Mesendoderm (in vitro differentiated cells): ENCODE data around the gene PALM.

Experiments used
- DNase-seq: peaks from one replicate; pipeline ENCODE4 v3.0.0; 2013
- H2AK5ac ChIP-seq: 2 replicates; pipeline ENCODE4 v1.6.1; 2013; ENCODE audit warnings: low read length, inconsistent platforms
- H2BK120ac ChIP-seq: 2 replicates; pipeline ENCODE4 v1.6.1; 2013; ENCODE audit warnings: low read depth, mild to moderate bottlenecking, low read length, moderate library complexity, mixed read lengths
- H2BK15ac ChIP-seq: replicated peaks from 2 replicates; pipeline ENCODE4 v1.6.1; 2013; ENCODE audit warnings: low read depth, mild to moderate bottlenecking, moderate library complexity
- H2BK5ac ChIP-seq: 2 replicates; pipeline ENCODE4 v1.6.1; 2013; ENCODE audit warnings: low read length, inconsistent platforms
- H3K18ac ChIP-seq: 2 replicates; pipeline ENCODE4 v1.6.1; 2013; ENCODE audit warnings: mild to moderate bottlenecking, low read length, mixed read lengths
- H3K23ac ChIP-seq: one replicate; pipeline ENCODE4 v1.6.1; 2013; ENCODE audit warnings: low read length
- H3K27ac ChIP-seq: 2 replicates; pipeline ENCODE4 v1.5.1; 2013; ENCODE audit warnings: low read depth, mild to moderate bottlenecking, inconsistent platforms, low read length, moderate library complexity
- H3K27me3 ChIP-seq: 2 replicates; pipeline ENCODE4 v1.6.1; 2013; ENCODE audit warnings: low read length, control low read depth, mild to moderate bottlenecking, inconsistent platforms; ENCODE audit not compliant: insufficient read depth, poor library complexity
- H3K36me3 ChIP-seq: 2 replicates; pipeline ENCODE4 v1.6.1; 2013; ENCODE audit warnings: low read length, inconsistent platforms; ENCODE audit not compliant: control insufficient read depth, insufficient read depth
- H3K4ac ChIP-seq: one replicate; pipeline ENCODE4 v1.6.1; 2013; ENCODE audit warnings: low read depth, mild to moderate bottlenecking, low read length, moderate library complexity
- H3K4me1 ChIP-seq: 2 replicates; pipeline ENCODE4 v1.6.1; 2013; ENCODE audit warnings: low read depth, low read length, inconsistent platforms; ENCODE audit not compliant: control insufficient read depth
- H3K4me2 ChIP-seq: 2 replicates; pipeline ENCODE4 v1.6.1; 2013; ENCODE audit warnings: low read length
- H3K4me3 ChIP-seq: 2 replicates; pipeline ENCODE4 v1.5.1; 2013; ENCODE audit warnings: mild to moderate bottlenecking, low read length
- H3K56ac ChIP-seq: one replicate; pipeline ENCODE4 v1.6.1; 2013; ENCODE audit warnings: low read length
- H3K79me1 ChIP-seq: 2 replicates; pipeline ENCODE4 v1.6.1; 2013; ENCODE audit warnings: low read length, inconsistent platforms
- H3K79me2 ChIP-seq: 2 replicates; pipeline ENCODE4 v1.6.1; 2013; ENCODE audit warnings: mild to moderate bottlenecking, low read length; ENCODE audit not compliant: control insufficient read depth, insufficient read depth
- H3K9ac ChIP-seq: 2 replicates; pipeline ENCODE4 v1.6.1; 2013; ENCODE audit warnings: low read length, inconsistent platforms
- H4K5ac ChIP-seq: one replicate; pipeline ENCODE4 v1.6.1; 2013; ENCODE audit warnings: low read length
- H4K8ac ChIP-seq: one replicate; pipeline ENCODE4 v1.6.1; 2013; ENCODE audit warnings: low read depth, mild to moderate bottlenecking, control low read depth, low read length, moderate library complexity
- WGBS: extraction: QIAGEN DNeasy Blood & Tissue Kit; methylation state at CpG from one replicate; pipeline ENCODE4 v1.1.7; 2013; ENCODE audit warnings: low lambda C conversion rate, missing lambda C conversion rate; ENCODE audit not compliant: insufficient coverage; ENCODE audit errors: extremely low coverage; 5-methylcytosine and 5-hydroxymethylcytosine counted together

PALM gene

GRCh38 chr19:677601-678436 lies 30.9 kb upstream of the PALM start:
- no peak overlapping the region for H3K27ac ChIP-seq
- WGBS = no CpG with 5 or more reads among the region's 22 CpGs
- H3K23ac ChIP-seq = no peak overlapping the region
- no peak overlapping the region for H2BK5ac ChIP-seq
- no peak overlapping the region for H3K18ac ChIP-seq
- no peak overlapping the region for H3K56ac ChIP-seq
- H3K4me1 ChIP-seq = no peaks in the 10 kb centered on the region
- no peak overlapping the region for H3K4ac ChIP-seq
- H3K4me2 ChIP-seq = no peak overlapping the region
- H2BK15ac ChIP-seq = no peak overlapping the region
- H3K79me1 ChIP-seq = no peaks in the 10 kb centered on the region
- no peaks in the 10 kb centered on the region for H3K79me2 ChIP-seq
- no peak overlapping the region for H2AK5ac ChIP-seq
- H2BK120ac ChIP-seq = no peak overlapping the region
- no peak overlapping the region for H3K4me3 ChIP-seq
- H4K5ac ChIP-seq = no peak overlapping the region
- H4K8ac ChIP-seq = no peak overlapping the region
- H3K27me3 ChIP-seq = peaks cover 4% of the 10 kb centered on the region
- no peak overlapping the region for H3K9ac ChIP-seq
- H3K36me3 ChIP-seq = no peaks in the 10 kb centered on the region
- no peak for DNase-seq

- Histone ChIP-seq H3K56ac (peak overlapping the region; percentile 96), H3K18ac (no peak overlapping the region), H3K4ac (no peak overlapping the region), H3K79me2 (no peaks in the 10 kb centered on the region), H2BK120ac (no peak overlapping the region), H4K8ac (no peak overlapping the region), H2BK5ac (no peak overlapping the region), H3K4me1 (no peaks in the 10 kb centered on the region), H3K79me1 (no peaks in the 10 kb centered on the region), H3K27ac (no peak overlapping the region), H2BK15ac (no peak overlapping the region), H3K4me2 (no peak overlapping the region), H3K27me3 (peaks cover 4% of the 10 kb centered on the region), H3K23ac (no peak overlapping the region), H4K5ac (no peak overlapping the region), H3K4me3 (no peak overlapping the region), H3K9ac (peak overlapping the region; percentile 87), H3K36me3 (no peaks in the 10 kb centered on the region), H2AK5ac (no peak overlapping the region)
- WGBS = no CpG with 5 or more reads among the region's 16 CpGs
- DNase-seq = no peak
These were observed 29.8 kb upstream of the PALM start for GRCh38 chr19:678791-679388.

- Histone ChIP-seq H3K56ac (peak overlapping the region; percentile 96), H3K79me2 (no peaks in the 10 kb centered on the region), H2AK5ac (no peak overlapping the region), H2BK120ac (peak overlapping the region; percentile 46), H3K27ac (peak overlapping the region; percentile 78), H3K4me3 (peak overlapping the region; percentile 71), H4K5ac (no peak overlapping the region), H3K4me1 (no peaks in the 10 kb centered on the region), H3K4ac (peak overlapping the region; percentile 98), H2BK15ac (no peak overlapping the region), H3K23ac (peak overlapping the region; percentile 80), H3K18ac (peak overlapping the region; percentile 96), H4K8ac (peak overlapping the region; percentile 17), H2BK5ac (no peak overlapping the region), H3K9ac (peak overlapping the region; percentile 95), H3K27me3 (peaks cover 4% of the 10 kb centered on the region), H3K36me3 (no peaks in the 10 kb centered on the region), H3K4me2 (peak overlapping the region; percentile 77), H3K79me1 (no peaks in the 10 kb centered on the region)
- no CpG with 5 or more reads among the region's 69 CpGs for WGBS
- peak; percentile 55 for DNase-seq
These were observed 29.1 kb upstream of the PALM start for GRCh38 chr19:679418-680286.

GRCh38 chr19:680287-681028 lies 28.3 kb upstream of the PALM start:
- H2BK15ac ChIP-seq = no peak overlapping the region
- peak overlapping the region; percentile 17 for H4K8ac ChIP-seq
- no peaks in the 10 kb centered on the region for H3K36me3 ChIP-seq
- peak overlapping the region; percentile 98 for H3K56ac ChIP-seq
- no peak overlapping the region for H4K5ac ChIP-seq
- H3K18ac ChIP-seq = peak overlapping the region; percentile 96
- peak overlapping the region; percentile 69 for H2BK5ac ChIP-seq
- peak overlapping the region; percentile 78 for H3K27ac ChIP-seq
- no peaks in the 10 kb centered on the region for H3K4me1 ChIP-seq
- no peaks in the 10 kb centered on the region for H3K79me1 ChIP-seq
- peak overlapping the region; percentile 80 for H3K23ac ChIP-seq
- no peak overlapping the region for H2AK5ac ChIP-seq
- H3K27me3 ChIP-seq = peaks cover 4% of the 10 kb centered on the region
- no peaks in the 10 kb centered on the region for H3K79me2 ChIP-seq
- peak overlapping the region; percentile 46 for H2BK120ac ChIP-seq
- H3K4me2 ChIP-seq = peak overlapping the region; percentile 95
- peak overlapping the region; percentile 95 for H3K9ac ChIP-seq
- H3K4me3 ChIP-seq = peak overlapping the region; percentile 71
- no CpG with 5 or more reads among the region's 70 CpGs for WGBS
- DNase-seq = peak; percentile 99
- peak overlapping the region; percentile 98 for H3K4ac ChIP-seq
